ENCODE data around the gene AMOTL1. TPM values are rescaled to one million over a fixed set of nuclear protein-coding genes. Genes with fewer than 3 reads are reported as not detected.
A peak's percentile ranks its signal among the peaks of the same experiment; 100 is the strongest.

Gene AMOTL1
- polyA plus RNA-seq, 1 donor (not counting 4 experiments of a cell fraction or from before 2014, with no cell fraction given): 86.5 TPM

- Histone ChIP-seq H3K27me3 (ENCODE audit: control insufficient read depth, extremely low read depth, insufficient read depth, low read length) (no peaks in the 10 kb centered on the region), H3K4me3 (ENCODE audit: control insufficient read depth in 2 of 3, extremely low read depth in 1 of 3, insufficient read depth in 2 of 3, low read depth in 1 of 3, low read length in 3 of 3) (peak overlapping the region in 2 of 3 experiments; percentile 58 to 63), H2AFZ (ENCODE audit: control insufficient read depth, low read length) (no peak overlapping the region), H3K4me1 (ENCODE audit: control insufficient read depth, extremely low read depth, insufficient read depth, low read length) (peaks cover 46% of the 10 kb centered on the region), H3K79me2 (ENCODE audit: control insufficient read depth, insufficient read depth, low read length) (peaks cover 64% of the 10 kb centered on the region), H3K4me2 (ENCODE audit: control insufficient read depth, extremely low read depth, insufficient read depth, low read depth, low read length) (peak overlapping the region; percentile 87), H3K9me3 (ENCODE audit: control insufficient read depth, low read depth, low read length) (no peaks in the 10 kb centered on the region), H3K9ac (ENCODE audit: control insufficient read depth, extremely low read depth, insufficient read depth, low read length) (peak overlapping the region; percentile 78), H3K27ac (ENCODE audit: control insufficient read depth, insufficient read depth, low read length) (peak overlapping the region; percentile 75), H4K20me1 (ENCODE audit: control insufficient read depth, extremely low read depth, insufficient read depth, low read length) (no peaks in the 10 kb centered on the region), H3K9me1 (ENCODE audit: control insufficient read depth, extremely low read depth, insufficient read depth, low read length) (no peaks in the 10 kb centered on the region), H3K36me3 (ENCODE audit: control insufficient read depth in 2 of 2, extremely low read depth in 1 of 2, insufficient read depth in 2 of 2, low read length in 2 of 2) (peaks cover 11 to 19% of the 10 kb centered on the region in 2 experiments)
- dilution Hi-C loops (cut with MboI; ENCODE audit: extremely low pct_ligation_motif_present, low sequenced_read_pairs): no loop called here
- TF ChIP-seq CTCF (optimal IDR thresholded peaks at IDR 0.05 in 1 of 3, IDR thresholded peaks at IDR 0.05 in 1 of 3, conservative IDR thresholded peaks at IDR 0.05 in 1 of 3; ENCODE audit: extremely low read depth in 1 of 3, insufficient read depth in 2 of 3, low read length in 3 of 3) (no peak), EZH2 (IDR thresholded peaks at IDR 0.05; ENCODE audit: low read length) (no peak)
- FAIRE-seq (peak; percentile 49), DNase-seq (ENCODE audit: low read depth, low spot score) (no peak)
Measured at GRCh38 chr11:94740083-94741021, 27.8 kb upstream of the AMOTL1 start.

- FAIRE-seq (peak; percentile 89), DNase-seq (ENCODE audit: low read depth, low spot score) (peak; percentile 42)
- H3K4me1 ChIP-seq (ENCODE audit: control insufficient read depth, extremely low read depth, insufficient read depth, low read length): peaks cover 49% of the 10 kb centered on the region
- peak overlapping the region; percentile 87 for H3K4me2 ChIP-seq (ENCODE audit: control insufficient read depth, extremely low read depth, insufficient read depth, low read depth, low read length)
- H2AFZ ChIP-seq (ENCODE audit: control insufficient read depth, low read length): no peak overlapping the region
- peaks cover 11 to 17% of the 10 kb centered on the region in 2 experiments for H3K36me3 ChIP-seq (ENCODE audit: control insufficient read depth in 2 of 2, extremely low read depth in 1 of 2, insufficient read depth in 2 of 2, low read length in 2 of 2)
- no peaks in the 10 kb centered on the region for H3K27me3 ChIP-seq (ENCODE audit: control insufficient read depth, extremely low read depth, insufficient read depth, low read length)
- dilution Hi-C loops (cut with MboI; ENCODE audit: extremely low pct_ligation_motif_present, low sequenced_read_pairs): no loop called here
- no peaks in the 10 kb centered on the region for H3K9me3 ChIP-seq (ENCODE audit: control insufficient read depth, low read depth, low read length)
- H3K9me1 ChIP-seq (ENCODE audit: control insufficient read depth, extremely low read depth, insufficient read depth, low read length): no peaks in the 10 kb centered on the region
- peak overlapping the region; percentile 78 for H3K9ac ChIP-seq (ENCODE audit: control insufficient read depth, extremely low read depth, insufficient read depth, low read length)
- no peaks in the 10 kb centered on the region for H4K20me1 ChIP-seq (ENCODE audit: control insufficient read depth, extremely low read depth, insufficient read depth, low read length)
- TF ChIP-seq EZH2 (IDR thresholded peaks at IDR 0.05; ENCODE audit: low read length) (no peak), CTCF (optimal IDR thresholded peaks at IDR 0.05 in 1 of 3, IDR thresholded peaks at IDR 0.05 in 1 of 3, conservative IDR thresholded peaks at IDR 0.05 in 1 of 3; ENCODE audit: extremely low read depth in 1 of 3, insufficient read depth in 2 of 3, low read length in 3 of 3) (peak; percentile 56 to 68 (median 57))
- peak overlapping the region in 2 of 3 experiments; percentile 58 to 63 for H3K4me3 ChIP-seq (ENCODE audit: control insufficient read depth in 2 of 3, extremely low read depth in 1 of 3, insufficient read depth in 2 of 3, low read depth in 1 of 3, low read length in 3 of 3)
- H3K27ac ChIP-seq (ENCODE audit: control insufficient read depth, insufficient read depth, low read length): peak overlapping the region; percentile 75
- H3K79me2 ChIP-seq (ENCODE audit: control insufficient read depth, insufficient read depth, low read length): peaks cover 58% of the 10 kb centered on the region
Measured at GRCh38 chr11:94741022-94741679, 27.0 kb upstream of the AMOTL1 start.

Measured in keratinocyte (primary cell).